GM12801 (cell line): ENCODE results near the gene FBXO38.

ENCODE experiments used
- CTCF ChIP-seq: IDR thresholded peaks from one replicate; pipeline ENCODE4 v1.5.1; 2011; ENCODE audit warnings: control low read depth; ENCODE audit not compliant: insufficient read length; ENCODE audit errors: extremely low read depth

The FBXO38 gene

DNA sequence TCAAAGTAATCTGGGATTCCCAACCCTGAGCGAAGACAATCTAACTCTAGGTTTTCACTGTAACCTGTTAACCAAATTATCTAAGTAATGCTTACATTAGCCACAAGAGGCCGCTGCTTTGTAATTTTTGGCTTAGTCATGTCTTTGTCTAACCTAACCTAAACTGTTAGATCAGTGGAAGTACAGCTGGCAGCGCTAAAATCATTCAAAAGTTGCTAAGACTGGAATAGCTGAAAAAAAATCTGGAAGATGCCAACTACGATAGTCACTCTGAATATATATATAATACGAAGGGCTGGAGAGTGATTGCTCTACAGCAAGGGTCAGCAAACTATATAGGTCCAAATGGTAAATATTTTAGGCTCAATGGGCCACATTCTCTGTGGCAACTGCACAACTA lies 60.2 kb downstream of the FBXO38 start:
- no peak for TF ChIP-seq CTCF

DNA sequence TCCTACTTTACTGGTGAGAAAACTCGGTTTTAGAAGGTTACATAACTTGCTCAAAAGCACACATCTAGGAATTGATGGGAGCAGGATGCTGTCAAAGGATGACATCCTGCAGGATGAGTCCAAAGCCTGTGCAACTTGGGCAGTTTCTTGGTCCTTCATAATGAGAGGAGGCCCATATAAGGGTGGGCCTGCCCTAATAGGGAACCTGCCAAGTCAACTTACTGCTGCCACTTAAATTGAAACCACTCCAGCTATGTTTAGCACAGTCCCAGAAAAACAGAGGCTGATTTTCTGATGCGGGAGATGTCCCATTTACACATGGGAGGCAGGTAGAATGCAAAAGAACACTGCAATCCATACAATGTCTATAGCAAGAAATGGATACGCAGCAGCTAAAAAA lies 61.8 kb downstream of the FBXO38 start:
- TF ChIP-seq CTCF: no peak

GRCh38 chr5:148446611-148447010 lies 62.9 kb downstream of the FBXO38 start:
- no peak for TF ChIP-seq CTCF

DNA sequence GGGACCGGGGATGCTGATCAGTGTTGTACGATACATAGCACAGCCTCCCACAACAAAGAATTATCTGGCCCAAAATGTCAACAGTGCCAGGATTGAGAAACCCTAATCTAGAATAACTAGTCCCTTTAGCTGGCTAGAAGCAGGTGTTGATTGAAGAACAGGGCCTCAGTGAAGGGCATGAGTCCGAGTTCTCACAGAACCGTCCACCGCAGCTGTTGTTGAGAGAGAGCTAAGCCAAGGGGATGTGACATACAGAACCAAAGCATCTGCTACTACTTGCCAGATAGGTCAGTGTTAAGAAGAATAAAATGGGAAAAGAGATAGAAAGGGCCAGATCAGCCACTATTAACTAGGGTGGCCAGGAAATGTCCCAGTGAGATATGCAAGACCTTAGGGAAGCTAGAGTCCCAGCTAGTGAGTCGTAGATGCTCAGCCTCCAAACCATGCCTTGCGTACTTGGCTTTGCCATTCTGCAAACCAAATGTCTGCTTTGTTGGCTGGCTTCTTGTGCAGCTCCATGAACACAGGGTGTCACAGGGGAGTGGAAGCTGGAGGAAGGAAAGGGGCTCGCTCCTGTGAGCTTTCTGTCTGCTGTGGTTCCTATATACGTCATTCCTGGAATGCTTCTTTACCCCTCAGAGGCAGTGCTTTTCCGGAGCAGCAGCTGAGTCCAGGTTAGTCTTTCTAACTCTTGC lies 68.9 kb downstream of the FBXO38 start:
- no peak for TF ChIP-seq CTCF

DNA sequence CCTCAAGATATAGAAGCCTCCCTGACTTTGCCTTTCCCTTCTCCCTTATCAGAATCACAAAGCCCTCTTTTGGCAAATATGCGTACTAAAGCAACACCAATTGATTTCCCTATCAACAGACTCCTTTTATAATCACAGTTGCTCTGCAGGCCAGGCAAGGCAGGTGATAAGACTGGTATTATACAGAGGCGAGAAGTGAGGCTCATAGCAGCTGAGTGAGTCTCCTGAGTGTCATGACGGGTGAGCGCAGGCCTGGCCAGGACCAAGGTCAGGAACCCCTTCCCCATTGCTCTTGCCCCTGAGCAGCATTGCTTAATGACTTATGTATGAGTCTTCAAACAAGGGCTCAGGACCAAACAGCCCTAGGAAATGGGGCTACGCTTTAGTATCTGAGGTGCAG lies 70.8 kb downstream of the FBXO38 start:
- no peak for TF ChIP-seq CTCF

- no peak for TF ChIP-seq CTCF
Measured at GRCh38 chr5:148455185-148455584, 71.4 kb downstream of the FBXO38 start.

- no peak for TF ChIP-seq CTCF
Measured at GRCh38 chr5:148457183-148457620, 73.4 kb downstream of the FBXO38 start.
